ENCODE data around the gene EHMT1. TPM values are rescaled to one million over a fixed set of nuclear protein-coding genes. Genes with fewer than 3 reads are reported as not detected.

The EHMT1 gene
- total and polyA plus RNA-seq, 2 of the 13 experiments (the other 11 are each of a cell fraction or from before 2014, with no cell fraction given), result 23.0 to 27.1 TPM

DNA sequence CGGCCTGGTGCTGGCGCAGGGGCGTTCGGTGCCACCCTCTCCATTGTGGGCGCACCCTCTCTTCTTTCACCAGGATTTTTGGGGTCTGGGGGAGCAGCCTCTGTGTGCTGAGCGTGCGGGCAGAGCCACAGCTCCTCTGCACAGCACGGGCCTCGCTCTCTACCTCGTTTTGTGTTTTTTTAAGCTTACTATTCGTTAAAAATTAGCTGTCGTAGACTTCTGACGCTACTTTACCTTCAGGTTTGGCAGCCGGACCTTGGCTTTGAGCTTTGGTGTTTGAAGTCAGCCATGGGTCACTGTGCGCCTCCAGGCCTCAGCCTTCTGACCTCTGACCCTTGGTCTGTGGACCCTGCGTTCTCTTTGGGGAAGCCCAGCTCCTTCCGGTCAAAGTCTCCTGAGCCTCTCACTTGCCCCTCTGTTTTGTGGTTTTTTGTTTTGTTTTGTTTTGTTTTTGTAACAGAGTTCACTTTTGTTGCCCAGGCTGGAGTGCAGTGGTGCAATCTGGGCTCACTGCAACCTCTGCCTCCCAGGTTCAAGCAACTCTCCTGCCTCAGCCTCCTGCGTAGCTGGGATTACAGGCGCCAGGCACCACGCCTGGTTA, 170.6 kb downstream of the EHMT1 start (continued):
- TF ChIP-seq AGO2 (optimal IDR thresholded peaks at IDR 0.05; ENCODE audit: low read depth, low read length), result no peak
- TF ChIP-seq ESRRA (CRISPR knock-in tag; IDR thresholded peaks at IDR 0.05; ENCODE audit: low read depth), result peak; percentile 91
- peak; percentile 42; the same call in 1 of the 2 replicates for TF ChIP-seq DPF2 (CRISPR knock-in tag; IDR thresholded peaks at IDR 0.05; ENCODE audit: borderline replicate concordance, low read depth)
- no peak for TF ChIP-seq NFE2L2 (IDR thresholded peaks at IDR 0.05; ENCODE audit: low read length)
- peak; percentile 61; the same call in 1 of the 2 replicates for TF ChIP-seq NFKBIZ (CRISPR knock-in tag; IDR thresholded peaks at IDR 0.05)
- TF ChIP-seq STAT6 (CRISPR knock-in tag; IDR thresholded peaks at IDR 0.05; ENCODE audit: borderline replicate concordance), result peak; percentile 64; the same call in 1 of the 2 replicates
- TF ChIP-seq MTA1 (CRISPR knock-in tag; IDR thresholded peaks at IDR 0.05; ENCODE audit: borderline replicate concordance), result peak; percentile 94
- TF ChIP-seq, protein P1, sequence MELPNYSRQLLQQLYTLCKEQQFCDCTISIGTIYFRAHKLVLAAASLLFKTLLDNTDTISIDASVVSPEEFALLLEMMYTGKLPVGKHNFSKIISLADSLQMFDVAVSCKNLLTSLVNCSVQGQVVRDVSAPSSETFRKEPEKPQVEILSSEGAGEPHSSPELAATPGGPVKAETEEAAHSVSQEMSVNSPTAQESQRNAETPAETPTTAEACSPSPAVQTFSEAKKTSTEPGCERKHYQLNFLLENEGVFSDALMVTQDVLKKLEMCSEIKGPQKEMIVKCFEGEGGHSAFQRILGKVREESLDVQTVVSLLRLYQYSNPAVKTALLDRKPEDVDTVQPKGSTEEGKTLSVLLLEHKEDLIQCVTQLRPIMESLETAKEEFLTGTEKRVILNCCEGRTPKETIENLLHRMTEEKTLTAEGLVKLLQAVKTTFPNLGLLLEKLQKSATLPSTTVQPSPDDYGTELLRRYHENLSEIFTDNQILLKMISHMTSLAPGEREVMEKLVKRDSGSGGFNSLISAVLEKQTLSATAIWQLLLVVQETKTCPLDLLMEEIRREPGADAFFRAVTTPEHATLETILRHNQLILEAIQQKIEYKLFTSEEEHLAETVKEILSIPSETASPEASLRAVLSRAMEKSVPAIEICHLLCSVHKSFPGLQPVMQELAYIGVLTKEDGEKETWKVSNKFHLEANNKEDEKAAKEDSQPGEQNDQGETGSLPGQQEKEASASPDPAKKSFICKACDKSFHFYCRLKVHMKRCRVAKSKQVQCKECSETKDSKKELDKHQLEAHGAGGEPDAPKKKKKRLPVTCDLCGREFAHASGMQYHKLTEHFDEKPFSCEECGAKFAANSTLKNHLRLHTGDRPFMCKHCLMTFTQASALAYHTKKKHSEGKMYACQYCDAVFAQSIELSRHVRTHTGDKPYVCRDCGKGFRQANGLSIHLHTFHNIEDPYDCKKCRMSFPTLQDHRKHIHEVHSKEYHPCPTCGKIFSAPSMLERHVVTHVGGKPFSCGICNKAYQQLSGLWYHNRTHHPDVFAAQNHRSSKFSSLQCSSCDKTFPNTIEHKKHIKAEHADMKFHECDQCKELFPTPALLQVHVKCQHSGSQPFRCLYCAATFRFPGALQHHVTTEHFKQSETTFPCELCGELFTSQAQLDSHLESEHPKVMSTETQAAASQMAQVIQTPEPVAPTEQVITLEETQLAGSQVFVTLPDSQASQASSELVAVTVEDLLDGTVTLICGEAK (IDR thresholded peaks at IDR 0.05), result no peak
- TF ChIP-seq, protein P1 (CRISPR knock-in tag; IDR thresholded peaks at IDR 0.05), result peak; percentile 21; the same call in 1 of the 2 replicates
- TF ChIP-seq KDM5B (CRISPR knock-in tag; IDR thresholded peaks at IDR 0.05; ENCODE audit: borderline replicate concordance), result peak; percentile 61; the same call in 1 of the 2 replicates
- TF ChIP-seq NR2F2 (IDR thresholded peaks at IDR 0.05; ENCODE audit: borderline replicate concordance, low read depth), result peak; percentile 97
- TF ChIP-seq ZSCAN22 (CRISPR knock-in tag; IDR thresholded peaks at IDR 0.05), result no peak
- no peak for TF ChIP-seq SIN3B (IDR thresholded peaks at IDR 0.05; ENCODE audit: low read length)
- TF ChIP-seq RARA (CRISPR knock-in tag; IDR thresholded peaks at IDR 0.05), result peak; percentile 99
- peak; percentile 85 for TF ChIP-seq ZGPAT (CRISPR knock-in tag; IDR thresholded peaks at IDR 0.05)
- no peak for TF ChIP-seq ZNF792 (CRISPR knock-in tag; IDR thresholded peaks at IDR 0.05)
- no peak for TF ChIP-seq ATM (IDR thresholded peaks at IDR 0.05; ENCODE audit: borderline replicate concordance)

Measured in HepG2 (cell line).